GM19035 (cell line): Measurements from ENCODE around the gene BEND7.
"Not testable (repeated sequence)": the region's sequence is repeated elsewhere in the genome, so short reads cannot be mapped to it uniquely, and the experiment has no call there.

ENCODE experiments used
- ATAC-seq: cut with Tn5 transposase; IDR thresholded peaks from one replicate; pipeline ENCODE4 v1.9.1; 2021; ENCODE audit not compliant: unreplicated experiment

BEND7 gene, protein sequence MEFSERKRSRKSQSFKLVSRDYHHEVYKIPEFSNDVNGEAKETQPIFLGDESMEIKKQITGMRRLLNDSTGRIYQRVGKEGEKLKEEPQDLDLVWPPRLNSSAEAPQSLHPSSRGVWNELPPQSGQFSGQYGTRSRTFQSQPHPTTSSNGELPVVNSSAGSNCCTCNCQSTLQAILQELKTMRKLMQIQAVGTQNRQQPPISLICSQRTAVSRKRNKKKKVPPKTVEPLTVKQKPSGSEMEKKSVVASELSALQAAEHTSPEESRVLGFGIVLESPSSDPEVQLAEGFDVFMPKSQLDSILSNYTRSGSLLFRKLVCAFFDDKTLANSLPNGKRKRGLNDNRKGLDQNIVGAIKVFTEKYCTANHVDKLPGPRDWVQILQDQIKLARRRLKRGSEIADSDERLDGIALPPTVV

GRCh38 chr10:13528875-13529713, at the start of gene BEND7:
Gene BEND7, minus strand, starts transcription at chr10:13529014. Its CDS starts 481 bp downstream, at chr10:13528533.
- ATAC-seq = no peak

DNA sequence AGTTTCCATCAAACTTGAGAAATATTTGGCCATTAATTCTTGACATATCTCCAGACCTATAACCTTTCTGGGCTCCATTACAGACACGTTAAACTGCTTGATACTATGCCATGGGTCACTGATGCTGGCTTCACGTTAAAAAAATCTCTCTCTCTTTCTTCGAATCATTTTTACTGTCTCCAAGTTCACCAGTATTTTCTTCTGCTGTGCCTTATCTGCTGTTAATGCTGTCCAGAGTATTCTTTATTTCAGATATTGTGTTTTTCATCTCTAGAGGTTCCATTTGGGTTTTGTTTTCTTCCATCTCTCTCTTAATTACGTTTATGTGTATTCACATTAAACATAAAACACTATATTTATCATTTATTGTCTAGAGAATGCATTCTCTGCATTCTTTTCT, 45.1 kb upstream of the BEND7 start:
- ATAC-seq = no peak

- no peak for ATAC-seq
These were observed 42.7 kb upstream of the BEND7 start for GRCh38 chr10:13571541-13571940.

GRCh38 chr10:13567030-13567429, 38.2 kb upstream of the BEND7 start:
- no peak for ATAC-seq

DNA sequence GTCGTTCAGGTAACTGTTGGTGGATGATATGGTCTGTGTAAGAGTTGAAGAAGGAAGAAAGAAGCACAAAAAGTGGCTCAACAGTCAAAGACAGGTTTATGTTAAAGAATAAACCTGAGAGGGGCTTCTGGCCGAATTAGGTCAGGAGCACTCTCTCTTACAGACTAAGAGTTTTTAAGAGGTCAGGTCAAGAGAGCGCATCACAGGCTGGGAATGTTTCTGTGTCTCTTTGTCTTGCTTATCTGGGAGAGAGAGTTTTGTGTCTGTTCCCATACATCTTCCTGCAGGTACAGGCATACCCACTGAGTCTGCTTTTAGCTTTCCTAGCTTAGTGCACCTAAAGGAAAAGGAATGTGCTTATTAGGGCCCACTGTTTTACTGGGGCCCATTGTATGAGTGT, 35.8 kb upstream of the BEND7 start:
- no peak for ATAC-seq

GRCh38 chr10:13563481-13564445, 34.9 kb upstream of the BEND7 start:
- ATAC-seq = no peak

DNA sequence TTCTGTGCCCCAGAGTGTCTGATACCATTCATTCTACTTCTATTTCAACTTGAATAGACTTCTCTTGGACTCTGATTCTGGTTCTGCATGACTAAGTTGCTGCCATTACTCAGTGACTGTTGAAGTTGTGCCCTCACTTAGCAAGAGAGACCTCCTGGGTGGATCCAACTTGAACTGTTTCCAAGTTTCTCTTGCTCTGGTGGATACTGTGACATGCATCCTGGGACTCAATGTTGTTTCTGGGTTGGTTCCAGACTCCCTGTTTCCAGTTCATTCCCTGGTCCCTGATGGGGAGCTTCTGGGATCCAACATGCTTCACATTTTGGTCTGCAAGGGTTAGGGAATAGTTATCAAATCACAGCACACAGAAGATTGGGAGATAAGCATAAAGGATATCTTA, 31.8 kb upstream of the BEND7 start:
- no peak for ATAC-seq

DNA sequence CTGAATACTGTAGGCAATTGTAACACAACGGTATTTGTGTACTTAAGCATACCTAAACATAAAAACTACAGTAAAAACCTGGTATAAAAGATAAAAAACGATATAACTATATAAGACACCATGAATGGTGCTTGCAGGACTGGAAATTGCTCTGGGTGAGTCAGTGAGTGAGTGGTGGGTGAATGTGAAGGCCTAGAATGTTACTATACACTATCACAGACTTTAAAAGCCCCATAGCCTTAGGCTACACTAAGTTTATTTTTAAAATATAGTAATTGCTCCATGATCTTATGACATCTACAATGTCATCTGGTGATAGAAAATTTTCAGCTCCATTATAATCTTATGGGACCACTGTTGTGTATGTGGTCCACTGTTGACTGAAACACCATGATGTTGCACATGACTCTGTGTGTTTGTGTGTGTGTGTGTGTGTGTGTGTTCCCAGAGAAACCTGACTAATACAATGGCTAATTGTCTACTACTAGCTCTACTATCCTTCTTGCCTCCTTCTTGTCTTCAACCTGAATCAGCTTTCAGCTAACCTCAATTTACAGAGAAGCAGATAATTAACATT, 30.4 kb upstream of the BEND7 start:
- no peak for ATAC-seq

DNA sequence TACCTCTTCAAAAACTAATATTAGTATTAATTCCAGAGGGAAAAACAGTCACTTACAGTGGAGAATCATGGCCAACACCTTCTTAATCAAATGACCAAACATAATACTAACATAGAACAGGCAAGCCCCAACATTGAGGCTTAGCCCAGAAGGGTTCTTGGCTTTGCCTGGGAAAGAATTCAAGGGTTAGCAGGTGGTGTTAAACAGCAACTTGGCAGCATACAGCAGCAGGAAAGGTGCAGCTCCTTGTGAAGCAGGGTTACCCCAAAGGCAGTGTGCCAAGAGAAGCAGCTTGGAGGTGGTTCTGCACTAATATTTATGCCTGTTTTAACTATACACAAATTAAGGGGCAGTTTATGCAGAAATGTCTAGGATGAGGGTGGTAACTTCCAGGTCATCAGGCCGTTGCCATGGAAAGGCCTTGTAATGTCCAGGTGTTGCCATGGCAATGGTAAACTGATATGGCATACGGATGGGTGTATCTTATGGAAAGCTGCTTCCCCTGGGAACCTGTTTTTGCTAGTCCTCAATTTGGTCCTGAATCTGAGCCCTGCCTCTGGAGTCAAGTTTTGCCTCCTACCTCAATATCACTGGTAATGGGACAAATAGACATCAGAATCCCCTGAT, 27.2 kb upstream of the BEND7 start:
- ATAC-seq = no peak

GRCh38 chr10:13550802-13551201, 22.0 kb upstream of the BEND7 start:
- ATAC-seq = no peak

DNA sequence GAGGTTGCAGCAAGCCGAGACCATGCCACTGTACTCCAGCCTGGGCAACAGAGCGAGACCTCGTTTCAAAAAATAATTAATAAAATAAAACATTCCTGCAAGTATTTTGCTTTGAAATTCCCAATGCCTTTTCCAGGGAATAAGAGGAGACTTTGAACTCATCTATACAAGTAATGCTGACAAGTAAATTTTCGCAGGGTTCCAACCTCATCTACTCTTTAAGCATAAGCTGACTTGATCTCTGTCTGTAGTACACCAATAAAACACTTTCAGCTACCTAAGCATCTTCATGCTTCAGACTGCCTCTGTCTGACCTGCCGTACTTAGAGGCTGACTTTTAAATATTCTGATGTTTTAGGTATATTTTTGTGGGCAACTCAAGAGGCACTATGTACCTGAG, 13.7 kb upstream of the BEND7 start:
- no peak for ATAC-seq

DNA sequence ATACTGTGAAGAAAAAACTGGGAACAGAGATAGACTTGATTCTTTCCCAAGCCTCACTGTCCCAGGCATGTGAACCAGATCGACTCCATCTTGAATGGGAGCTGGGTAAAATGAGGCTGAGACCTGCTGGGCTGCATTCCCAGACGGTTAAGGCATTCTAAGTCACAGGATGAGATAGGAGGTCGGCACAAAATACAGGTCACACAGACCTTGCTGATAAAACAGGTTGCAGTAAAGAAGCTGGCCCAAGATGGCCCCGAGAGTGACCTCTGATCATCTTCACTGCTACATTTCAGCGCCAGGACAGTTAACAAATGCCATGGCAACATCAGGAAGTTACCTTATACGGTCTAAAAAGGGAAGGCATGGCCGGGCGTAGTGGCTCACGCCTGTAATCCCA, 9.2 kb upstream of the BEND7 start:
- ATAC-seq = not testable (repeated sequence)

DNA sequence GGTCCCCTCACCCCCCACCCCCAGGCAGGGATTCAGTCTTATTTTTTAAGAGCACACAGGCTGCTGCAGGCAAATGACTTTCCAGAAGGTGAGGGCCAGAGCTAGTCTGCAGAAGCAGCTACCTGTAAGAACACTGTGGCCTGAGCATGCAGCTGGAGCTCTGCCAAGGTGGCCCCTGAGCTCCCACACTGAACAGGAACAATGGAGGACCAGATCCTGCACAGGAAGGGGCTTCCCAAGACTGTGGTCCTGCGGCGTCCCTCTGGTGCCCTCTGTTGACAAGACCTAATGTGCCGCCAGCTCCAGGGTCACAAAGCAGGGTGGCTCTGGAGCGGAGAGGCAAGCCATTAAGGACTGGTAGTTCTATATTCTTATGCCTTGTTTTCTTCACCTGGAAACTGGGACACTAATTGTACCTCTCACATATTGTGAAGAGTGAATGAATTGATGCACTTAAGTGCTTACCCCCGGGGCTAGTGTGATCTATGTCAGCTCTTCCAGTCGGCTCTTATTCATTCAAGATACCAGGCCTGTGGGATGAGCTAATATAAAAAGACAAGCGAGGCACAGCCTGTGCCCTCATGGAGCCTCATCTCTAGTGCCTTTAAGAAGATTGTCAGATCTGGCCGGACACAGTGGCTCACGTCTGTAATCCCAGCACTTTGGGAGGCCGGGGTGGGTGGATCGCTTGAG, 8.0 kb upstream of the BEND7 start:
- ATAC-seq = no peak

GRCh38 chr10:13535346-13535745, 6.5 kb upstream of the BEND7 start:
- ATAC-seq = no peak

- no peak for ATAC-seq
These were observed 830 bp upstream of the BEND7 start for GRCh38 chr10:13529714-13529973.

- ATAC-seq = no peak
These were observed 515 bp downstream of the BEND7 start for GRCh38 chr10:13528123-13528874.

DNA sequence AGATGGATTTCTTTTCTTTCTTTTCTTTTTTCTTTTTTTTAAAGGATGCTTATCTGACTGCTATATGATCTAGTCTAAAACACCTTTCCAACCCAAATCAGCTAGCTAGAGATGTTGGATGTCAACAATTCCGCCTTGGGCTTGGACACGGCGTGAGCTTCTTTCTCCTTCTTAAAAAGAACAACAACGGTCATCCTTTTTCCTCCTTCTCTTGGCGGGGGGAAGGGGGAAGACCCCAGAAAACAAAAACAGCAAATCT, 1.0 kb downstream of the BEND7 start:
- ATAC-seq = no peak

- no peak for ATAC-seq
These were observed 1.6 kb downstream of the BEND7 start for GRCh38 chr10:13526948-13527863.
